ENCODE results near the gene PITPNM1. TPM values are rescaled to one million over a fixed set of nuclear protein-coding genes. Genes with fewer than 3 reads are reported as not detected.
"Not testable (repeated sequence)": the region's sequence is repeated elsewhere in the genome, so short reads cannot be mapped to it uniquely, and the experiment has no call there.

PITPNM1 gene
- total RNA-seq, 1 donor from 2014 or later: 38.2 TPM

DNA sequence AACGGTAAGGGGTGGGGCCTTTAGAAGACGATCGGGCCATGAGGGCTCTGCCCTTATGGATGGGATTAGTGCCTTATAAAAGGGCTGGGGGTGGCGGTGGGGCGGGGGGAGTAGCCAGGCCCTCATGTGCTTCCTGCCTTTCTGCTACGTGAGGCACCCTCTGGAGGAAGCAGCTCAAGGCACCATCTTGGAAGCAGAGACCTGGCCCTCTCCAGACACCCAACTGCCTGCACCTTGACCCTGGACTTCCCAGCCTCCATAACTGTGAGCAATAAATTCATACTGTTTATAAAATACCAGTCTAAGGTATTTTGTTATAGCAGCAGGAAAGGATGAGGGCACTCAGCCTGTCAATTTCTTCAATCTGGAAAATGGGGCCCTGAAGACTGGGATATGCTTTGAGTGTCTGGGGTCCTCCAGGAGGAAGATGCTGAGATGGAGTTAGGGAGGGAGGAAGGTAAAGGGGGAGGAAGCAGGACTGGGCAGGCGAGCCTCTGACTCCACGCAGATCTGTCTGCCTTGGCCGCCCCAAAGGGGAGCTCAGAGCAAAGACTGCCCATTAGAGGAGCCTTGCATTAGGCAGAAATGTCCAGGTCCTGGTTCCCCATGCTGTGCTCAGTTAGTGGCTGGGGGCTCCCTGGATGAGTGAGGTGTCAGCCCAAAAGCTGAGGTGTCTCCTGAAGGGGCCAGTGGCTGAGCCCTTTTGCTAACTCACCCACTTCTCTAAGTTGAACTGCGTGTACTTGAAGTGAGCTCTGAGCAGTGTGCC lies 12.8 kb upstream of the PITPNM1 start:
- intact Hi-C loops (cut with DNase I): no loop called here
- DNase-seq (no peak), ATAC-seq (no peak)
- Histone ChIP-seq H3K9me3 (no peaks in the 10 kb centered on the region), H3K27ac (no peak overlapping the region), H3K36me3 (no peaks in the 10 kb centered on the region), H3K4me1 (no peaks in the 10 kb centered on the region), H3K27me3 (no peaks in the 10 kb centered on the region), H3K4me3 (no peak overlapping the region)
- TF ChIP-seq, protein P1, sequence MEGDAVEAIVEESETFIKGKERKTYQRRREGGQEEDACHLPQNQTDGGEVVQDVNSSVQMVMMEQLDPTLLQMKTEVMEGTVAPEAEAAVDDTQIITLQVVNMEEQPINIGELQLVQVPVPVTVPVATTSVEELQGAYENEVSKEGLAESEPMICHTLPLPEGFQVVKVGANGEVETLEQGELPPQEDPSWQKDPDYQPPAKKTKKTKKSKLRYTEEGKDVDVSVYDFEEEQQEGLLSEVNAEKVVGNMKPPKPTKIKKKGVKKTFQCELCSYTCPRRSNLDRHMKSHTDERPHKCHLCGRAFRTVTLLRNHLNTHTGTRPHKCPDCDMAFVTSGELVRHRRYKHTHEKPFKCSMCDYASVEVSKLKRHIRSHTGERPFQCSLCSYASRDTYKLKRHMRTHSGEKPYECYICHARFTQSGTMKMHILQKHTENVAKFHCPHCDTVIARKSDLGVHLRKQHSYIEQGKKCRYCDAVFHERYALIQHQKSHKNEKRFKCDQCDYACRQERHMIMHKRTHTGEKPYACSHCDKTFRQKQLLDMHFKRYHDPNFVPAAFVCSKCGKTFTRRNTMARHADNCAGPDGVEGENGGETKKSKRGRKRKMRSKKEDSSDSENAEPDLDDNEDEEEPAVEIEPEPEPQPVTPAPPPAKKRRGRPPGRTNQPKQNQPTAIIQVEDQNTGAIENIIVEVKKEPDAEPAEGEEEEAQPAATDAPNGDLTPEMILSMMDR (IDR thresholded peaks at IDR 0.05): no peak

DNA sequence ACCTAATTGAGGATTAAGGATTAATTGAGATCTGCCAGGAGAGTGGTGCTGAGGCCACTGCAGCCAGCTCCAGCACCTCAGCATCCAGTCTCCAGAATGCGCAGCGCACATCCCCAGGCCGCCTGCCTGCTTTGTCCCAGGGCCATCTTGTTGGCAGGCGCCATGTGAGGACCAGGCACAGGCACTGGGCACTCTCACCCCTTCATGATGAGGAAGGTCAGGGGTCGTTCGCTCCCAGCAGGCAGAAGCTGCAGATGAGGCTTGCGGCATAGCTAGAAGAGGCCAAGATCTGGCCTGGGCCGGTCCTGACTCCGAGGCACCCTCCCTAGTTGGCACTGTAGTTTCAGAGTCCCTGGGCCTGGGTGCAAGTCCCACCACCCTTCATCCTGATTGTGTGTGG lies 11.6 kb upstream of the PITPNM1 start:
- DNase-seq (no peak), ATAC-seq (no peak)
- no peaks in the 10 kb centered on the region for H3K4me1 ChIP-seq
- intact Hi-C loops (cut with DNase I): no loop called here
- no peaks in the 10 kb centered on the region for H3K27me3 ChIP-seq
- TF ChIP-seq, protein P1 (IDR thresholded peaks at IDR 0.05): no peak
- H3K27ac ChIP-seq: no peak overlapping the region
- H3K9me3 ChIP-seq: no peaks in the 10 kb centered on the region
- no peaks in the 10 kb centered on the region for H3K36me3 ChIP-seq
- H3K4me3 ChIP-seq: no peak overlapping the region

DNA sequence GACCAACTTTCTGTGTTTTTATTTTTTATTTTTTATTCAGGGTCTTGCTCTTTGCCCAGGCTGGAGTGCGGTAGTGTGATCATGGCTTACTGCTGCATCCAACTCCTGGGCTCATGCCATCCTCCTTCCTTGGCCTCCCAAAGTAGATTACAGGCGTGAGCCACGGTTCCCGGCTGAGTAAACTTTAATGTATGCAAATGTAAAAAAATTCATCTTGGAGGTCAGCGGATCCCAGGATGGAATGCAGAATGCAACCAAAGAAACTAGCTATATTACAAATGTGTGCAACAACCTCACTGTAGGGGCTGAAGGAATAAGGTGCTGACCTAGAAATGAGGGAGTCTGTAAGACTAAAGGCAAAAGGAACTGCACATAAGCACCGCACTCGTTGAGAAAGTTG lies 9.0 kb upstream of the PITPNM1 start:
- H3K36me3 ChIP-seq: no peaks in the 10 kb centered on the region
- H3K27ac ChIP-seq: no peak overlapping the region
- no peaks in the 10 kb centered on the region for H3K27me3 ChIP-seq
- H3K4me3 ChIP-seq: no peak overlapping the region
- TF ChIP-seq, protein P1 (IDR thresholded peaks at IDR 0.05): no peak
- DNase-seq: no peak
- no peaks in the 10 kb centered on the region for H3K9me3 ChIP-seq
- H3K4me1 ChIP-seq: peaks cover 1% of the 10 kb centered on the region
- intact Hi-C loops (cut with DNase I): no loop called here
- ATAC-seq: no peak

GRCh38 chr11:67511558-67511957 lies 6.4 kb upstream of the PITPNM1 start:
- DNase-seq; H3K27ac ChIP-seq; H3K36me3 ChIP-seq; H3K9me3 ChIP-seq; ATAC-seq; intact Hi-C loops (cut with DNase I); H3K4me3 ChIP-seq; H3K27me3 ChIP-seq: not testable (repeated sequence)
- H3K4me1 ChIP-seq: peaks cover 15% of the 10 kb centered on the region

GRCh38 chr11:67510023-67510345 lies 4.8 kb upstream of the PITPNM1 start:
- Histone ChIP-seq H3K27ac (no peak overlapping the region), H3K36me3 (peaks cover 7% of the 10 kb centered on the region), H3K27me3 (no peaks in the 10 kb centered on the region), H3K9me3 (no peaks in the 10 kb centered on the region), H3K4me3 (no peak overlapping the region), H3K4me1 (peaks cover 28% of the 10 kb centered on the region)
- intact Hi-C loops (cut with DNase I): no loop called here
- TF ChIP-seq, protein P1 (IDR thresholded peaks at IDR 0.05): no peak
- ATAC-seq: no peak
- DNase-seq: no peak

GRCh38 chr11:67508486-67509121 lies 3.4 kb upstream of the PITPNM1 start:
- peak; percentile 60 for ATAC-seq
- Histone ChIP-seq H3K9me3 (no peaks in the 10 kb centered on the region), H3K27me3 (no peaks in the 10 kb centered on the region), H3K4me1 (peaks cover 32% of the 10 kb centered on the region), H3K36me3 (peaks cover 7% of the 10 kb centered on the region), H3K4me3 (peak overlapping the region; percentile 87), H3K27ac (peak overlapping the region; percentile 98)
- TF ChIP-seq, protein P1 (IDR thresholded peaks at IDR 0.05): no peak
- peak; percentile 100 for DNase-seq
- intact Hi-C loops (cut with DNase I): loop anchor here (10.0 kb wide), 1 partner anchor 104 kb away; the partner anchor contains the start of genes PPP1CA and TBC1D10C

Data from upper lobe of right lung (tissue), 1 donor.